ENCODE data around the gene ST7L. TPM values are rescaled to one million over a fixed set of nuclear protein-coding genes. Genes with fewer than 3 reads are reported as not detected.
A peak's percentile ranks its signal among the peaks of the same experiment; 100 is the strongest.

ST7L gene
- total and polyA plus RNA-seq, 9 of the 15 experiments (the other 6 are each of a cell fraction or from before 2014, with no cell fraction given) = 9.0 to 32.5 (median 26.6) TPM

DNA sequence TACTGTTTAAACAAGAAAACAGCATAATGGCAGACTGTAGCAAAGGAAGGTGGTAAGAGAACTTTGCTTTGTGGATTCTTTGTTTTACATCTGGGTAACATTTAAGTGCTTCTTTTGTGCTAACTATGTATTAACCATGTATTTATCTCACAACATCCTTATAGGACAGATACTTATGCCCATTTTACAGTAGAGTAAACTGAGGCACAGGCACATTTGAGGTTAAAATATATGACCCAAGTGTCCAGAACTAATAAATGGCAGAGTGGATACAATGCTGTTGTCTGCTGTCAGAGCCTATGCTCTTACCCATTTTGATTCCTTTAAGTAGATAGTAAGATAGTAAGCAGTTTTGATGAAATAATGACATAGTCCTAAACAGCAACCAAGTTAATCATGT, 7.9 kb upstream of the ST7L start (continued):
- TF ChIP-seq HDAC1 (IDR thresholded peaks at IDR 0.05) (peak in 1 of 2 experiments; percentile 4; a peak in 1 of 4 replicates), GTF2A2 (tag; IDR thresholded peaks at IDR 0.05) (no peak), FOSL1 (tag; conservative IDR thresholded peaks at IDR 0.05) (no peak), GABPA (tag; conservative IDR thresholded peaks at IDR 0.05; ENCODE audit: low read depth) (no peak), EP400 (IDR thresholded peaks at IDR 0.05) (no peak), KDM1A (IDR thresholded peaks at IDR 0.05) (peak in 1 of 2 experiments; percentile 64; a peak in 2 of 4 replicates), RBM39 (optimal IDR thresholded peaks at IDR 0.05; ENCODE audit: low read depth, low read length) (no peak), FIP1L1 (IDR thresholded peaks at IDR 0.05; ENCODE audit: low read depth, low read length, poor library complexity, severe bottlenecking) (no peak)
- TF ChIP-seq, protein P1, sequence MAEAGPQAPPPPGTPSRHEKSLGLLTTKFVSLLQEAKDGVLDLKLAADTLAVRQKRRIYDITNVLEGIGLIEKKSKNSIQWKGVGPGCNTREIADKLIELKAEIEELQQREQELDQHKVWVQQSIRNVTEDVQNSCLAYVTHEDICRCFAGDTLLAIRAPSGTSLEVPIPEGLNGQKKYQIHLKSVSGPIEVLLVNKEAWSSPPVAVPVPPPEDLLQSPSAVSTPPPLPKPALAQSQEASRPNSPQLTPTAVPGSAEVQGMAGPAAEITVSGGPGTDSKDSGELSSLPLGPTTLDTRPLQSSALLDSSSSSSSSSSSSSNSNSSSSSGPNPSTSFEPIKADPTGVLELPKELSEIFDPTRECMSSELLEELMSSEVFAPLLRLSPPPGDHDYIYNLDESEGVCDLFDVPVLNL (CRISPR knock-in tag; IDR thresholded peaks at IDR 0.05; ENCODE audit: low read depth) = no peak
- TF ChIP-seq, protein P2, sequence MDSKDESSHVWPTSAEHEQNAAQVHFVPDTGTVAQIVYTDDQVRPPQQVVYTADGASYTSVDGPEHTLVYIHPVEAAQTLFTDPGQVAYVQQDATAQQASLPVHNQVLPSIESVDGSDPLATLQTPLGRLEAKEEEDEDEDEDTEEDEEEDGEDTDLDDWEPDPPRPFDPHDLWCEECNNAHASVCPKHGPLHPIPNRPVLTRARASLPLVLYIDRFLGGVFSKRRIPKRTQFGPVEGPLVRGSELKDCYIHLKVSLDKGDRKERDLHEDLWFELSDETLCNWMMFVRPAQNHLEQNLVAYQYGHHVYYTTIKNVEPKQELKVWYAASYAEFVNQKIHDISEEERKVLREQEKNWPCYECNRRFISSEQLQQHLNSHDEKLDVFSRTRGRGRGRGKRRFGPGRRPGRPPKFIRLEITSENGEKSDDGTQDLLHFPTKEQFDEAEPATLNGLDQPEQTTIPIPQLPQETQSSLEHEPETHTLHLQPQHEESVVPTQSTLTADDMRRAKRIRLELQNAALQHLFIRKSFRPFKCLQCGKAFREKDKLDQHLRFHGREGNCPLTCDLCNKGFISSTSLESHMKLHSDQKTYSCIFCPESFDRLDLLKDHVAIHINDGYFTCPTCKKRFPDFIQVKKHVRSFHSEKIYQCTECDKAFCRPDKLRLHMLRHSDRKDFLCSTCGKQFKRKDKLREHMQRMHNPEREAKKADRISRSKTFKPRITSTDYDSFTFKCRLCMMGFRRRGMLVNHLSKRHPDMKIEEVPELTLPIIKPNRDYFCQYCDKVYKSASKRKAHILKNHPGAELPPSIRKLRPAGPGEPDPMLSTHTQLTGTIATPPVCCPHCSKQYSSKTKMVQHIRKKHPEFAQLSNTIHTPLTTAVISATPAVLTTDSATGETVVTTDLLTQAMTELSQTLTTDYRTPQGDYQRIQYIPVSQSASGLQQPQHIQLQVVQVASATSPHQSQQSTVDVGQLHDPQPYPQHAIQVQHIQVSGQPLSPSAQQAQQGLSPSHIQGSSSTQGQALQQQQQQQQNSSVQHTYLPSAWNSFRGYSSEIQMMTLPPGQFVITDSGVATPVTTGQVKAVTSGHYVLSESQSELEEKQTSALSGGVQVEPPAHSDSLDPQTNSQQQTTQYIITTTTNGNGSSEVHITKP (IDR thresholded peaks at IDR 0.05; ENCODE audit: partially characterized antibody) = no peak

Measured in K562 (cell line).